Measurements from ENCODE around the gene OR8K3.

The OR8K3 gene

DNA sequence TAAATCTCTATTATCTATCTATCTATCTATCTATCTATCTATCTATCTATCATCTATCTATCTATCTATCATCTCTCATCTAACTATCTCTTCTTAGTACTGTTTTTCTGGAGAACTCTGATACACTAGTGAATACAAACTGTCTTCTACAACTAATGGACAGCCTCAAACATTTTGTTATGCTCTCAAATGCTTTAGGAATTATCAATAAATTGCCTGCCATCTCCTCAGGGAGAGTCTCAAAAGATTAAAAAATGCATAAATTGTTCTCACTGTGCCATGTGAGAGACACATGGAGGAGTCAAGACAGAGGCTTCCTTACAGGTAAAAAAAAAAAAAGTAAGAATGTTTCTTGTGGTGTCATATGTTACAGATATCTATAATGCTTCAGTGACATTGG lies at the start of gene OR8K3:
TSS of gene OR8K3 (plus strand) at position 301 of the 400 bp plus-strand sequence. CDS start 3,163 bp downstream, outside the sequence.
- H3K27ac ChIP-seq = no peak within 1 kb of the TSS
- TF ChIP-seq ZFX (IDR thresholded peaks at IDR 0.05; ENCODE audit: borderline replicate concordance) = no peak
- TF ChIP-seq, protein P1, sequence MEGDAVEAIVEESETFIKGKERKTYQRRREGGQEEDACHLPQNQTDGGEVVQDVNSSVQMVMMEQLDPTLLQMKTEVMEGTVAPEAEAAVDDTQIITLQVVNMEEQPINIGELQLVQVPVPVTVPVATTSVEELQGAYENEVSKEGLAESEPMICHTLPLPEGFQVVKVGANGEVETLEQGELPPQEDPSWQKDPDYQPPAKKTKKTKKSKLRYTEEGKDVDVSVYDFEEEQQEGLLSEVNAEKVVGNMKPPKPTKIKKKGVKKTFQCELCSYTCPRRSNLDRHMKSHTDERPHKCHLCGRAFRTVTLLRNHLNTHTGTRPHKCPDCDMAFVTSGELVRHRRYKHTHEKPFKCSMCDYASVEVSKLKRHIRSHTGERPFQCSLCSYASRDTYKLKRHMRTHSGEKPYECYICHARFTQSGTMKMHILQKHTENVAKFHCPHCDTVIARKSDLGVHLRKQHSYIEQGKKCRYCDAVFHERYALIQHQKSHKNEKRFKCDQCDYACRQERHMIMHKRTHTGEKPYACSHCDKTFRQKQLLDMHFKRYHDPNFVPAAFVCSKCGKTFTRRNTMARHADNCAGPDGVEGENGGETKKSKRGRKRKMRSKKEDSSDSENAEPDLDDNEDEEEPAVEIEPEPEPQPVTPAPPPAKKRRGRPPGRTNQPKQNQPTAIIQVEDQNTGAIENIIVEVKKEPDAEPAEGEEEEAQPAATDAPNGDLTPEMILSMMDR (IDR thresholded peaks at IDR 0.05) = no peak

GRCh38 chr11:56271092-56271491 lies 43.9 kb upstream of the OR8K3 start:
- no peak for TF ChIP-seq ZFX (IDR thresholded peaks at IDR 0.05; ENCODE audit: borderline replicate concordance)
- TF ChIP-seq, protein P1 (IDR thresholded peaks at IDR 0.05) = no peak

DNA sequence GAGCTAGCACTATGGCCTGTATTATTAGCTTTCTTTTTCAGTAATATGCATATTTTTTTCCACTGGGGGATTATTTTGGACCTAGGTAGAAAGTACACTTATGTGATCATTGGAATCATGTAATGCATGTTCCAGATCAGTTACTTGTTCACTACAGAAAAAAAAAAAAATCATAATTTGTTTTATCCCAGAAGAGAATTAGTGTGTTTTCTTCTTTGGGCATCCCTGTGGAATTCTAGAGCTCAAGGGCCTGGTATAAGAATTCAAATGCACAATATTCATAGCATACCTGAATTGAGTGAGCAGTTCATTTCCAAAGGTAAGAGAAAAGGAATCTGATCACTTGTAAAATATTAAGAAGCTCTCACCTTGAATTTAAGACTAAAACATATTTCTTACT lies 41.1 kb upstream of the OR8K3 start, which contains the start of gene OR5T1:
TSS of gene OR5T1 (plus strand) at position 301 of the 400 bp plus-strand sequence. CDS start 1,485 bp downstream, outside the sequence.
- no peak for TF ChIP-seq ZFX (IDR thresholded peaks at IDR 0.05; ENCODE audit: borderline replicate concordance)
- TF ChIP-seq, protein P1 (IDR thresholded peaks at IDR 0.05) = no peak

More at GRCh38 chr11:56271092-56271491, 43.9 kb upstream of the OR8K3 start:
- no peak overlapping the region for H3K27ac ChIP-seq

DNA sequence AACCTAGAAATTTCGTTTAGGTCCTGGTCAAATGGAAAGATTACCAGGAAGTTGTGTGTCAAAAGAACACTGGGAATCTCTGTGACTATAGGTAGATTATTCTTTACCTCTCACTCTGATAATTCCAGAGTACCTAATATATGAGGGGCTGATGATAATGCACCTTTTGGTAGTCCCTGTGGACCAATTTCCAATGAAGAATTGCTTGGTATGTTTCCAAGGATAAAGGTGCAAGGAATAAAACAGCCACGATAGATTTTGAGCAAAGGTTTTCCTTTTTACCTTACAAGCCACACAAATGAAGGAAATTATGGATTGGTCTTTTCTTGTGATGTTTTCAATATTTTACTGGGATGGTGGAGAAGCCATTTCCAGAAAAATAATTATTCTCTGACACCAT lies 22.8 kb upstream of the OR8K3 start, which contains the start of gene OR8H1:
TSS of gene OR8H1 (minus strand) at position 101 of the 400 bp plus-strand sequence. CDS start 1,192 bp downstream, outside the sequence.
- TF ChIP-seq, protein P1 (IDR thresholded peaks at IDR 0.05) = no peak
- TF ChIP-seq ZFX (IDR thresholded peaks at IDR 0.05; ENCODE audit: borderline replicate concordance) = no peak
- no peak within 1 kb of the TSS for H3K27ac ChIP-seq

More for the DNA sequence above, 41.1 kb upstream of the OR8K3 start, which contains the start of gene OR5T1:
- H3K27ac ChIP-seq = no peak within 1 kb of the TSS

DNA sequence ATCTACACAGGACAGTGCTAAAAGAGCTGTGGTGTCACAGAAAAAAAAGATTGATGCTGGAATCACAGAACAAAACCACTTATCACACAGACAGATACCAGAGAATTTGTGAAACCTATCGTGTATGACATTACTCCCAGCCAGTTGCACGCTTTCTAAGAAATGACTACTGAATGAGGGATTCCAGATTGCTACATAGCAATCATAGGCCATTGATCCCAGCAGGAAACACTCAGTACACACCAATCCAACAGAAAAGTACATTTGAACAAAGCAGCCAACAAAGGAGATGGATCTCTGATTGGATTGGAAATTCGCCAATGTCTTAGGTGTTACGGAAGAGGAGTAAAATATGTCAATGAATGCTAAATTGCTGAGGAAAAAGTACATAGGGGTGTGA lies 18.0 kb upstream of the OR8K3 start:
- TF ChIP-seq, protein P1 (IDR thresholded peaks at IDR 0.05) = no peak
- no peak for TF ChIP-seq ZFX (IDR thresholded peaks at IDR 0.05; ENCODE audit: borderline replicate concordance)
- H3K27ac ChIP-seq = no peak overlapping the region

DNA sequence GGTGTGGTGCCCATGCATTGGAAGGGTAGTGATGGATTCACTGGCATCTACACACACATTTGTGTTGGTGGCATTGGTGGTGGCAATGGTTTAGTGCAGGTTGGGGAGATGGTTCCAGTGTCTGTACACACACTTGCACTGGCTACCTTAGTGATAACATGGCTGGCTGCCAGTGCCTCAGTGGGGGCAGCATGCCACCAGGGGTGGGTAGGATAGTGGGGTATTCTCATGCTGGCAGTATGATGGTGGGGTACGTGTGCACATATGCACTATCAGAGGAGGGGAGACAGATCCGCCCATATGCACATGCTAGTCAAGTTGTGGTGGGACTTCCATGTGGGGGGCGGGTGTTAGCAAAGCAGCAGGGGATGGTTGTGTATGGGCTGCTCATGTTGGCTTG lies 7.1 kb upstream of the OR8K3 start:
- TF ChIP-seq, protein P1 (IDR thresholded peaks at IDR 0.05) = no peak
- TF ChIP-seq ZFX (IDR thresholded peaks at IDR 0.05; ENCODE audit: borderline replicate concordance) = no peak
- no peak overlapping the region for H3K27ac ChIP-seq

DNA sequence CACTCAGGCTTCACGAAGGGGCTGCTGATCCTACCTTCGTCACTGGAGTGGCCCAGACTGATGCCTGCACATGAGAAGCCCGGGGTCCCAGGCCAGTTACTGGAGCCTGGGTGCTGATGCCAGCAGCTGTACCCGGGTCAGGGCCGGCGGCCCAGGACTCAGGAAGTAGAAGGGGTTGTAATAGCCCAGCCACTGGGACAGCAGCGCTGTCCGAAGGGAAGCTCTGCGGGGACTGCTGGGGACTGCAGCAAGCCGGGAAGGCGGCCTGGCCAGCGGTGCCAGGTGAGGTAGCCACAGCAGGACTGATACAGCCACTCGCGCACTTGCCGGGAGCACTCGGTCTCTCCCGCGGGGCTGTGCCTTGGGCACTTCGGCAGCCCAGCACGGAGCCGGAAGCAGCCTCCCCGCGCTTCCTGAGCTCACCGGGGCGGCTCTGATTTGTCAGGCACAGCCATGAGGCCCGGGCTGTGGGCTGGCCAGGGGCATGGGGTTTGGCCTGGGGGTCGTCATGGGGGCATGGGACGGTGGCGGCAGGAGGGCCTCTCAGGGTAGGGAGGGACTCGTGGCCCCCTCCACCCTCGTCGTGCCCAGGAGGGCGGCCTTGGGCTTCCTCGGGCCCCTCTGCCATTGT lies 17.0 kb downstream of the OR8K3 start:
- TF ChIP-seq ZFX (IDR thresholded peaks at IDR 0.05; ENCODE audit: borderline replicate concordance) = no peak
- TF ChIP-seq, protein P1 (IDR thresholded peaks at IDR 0.05) = no peak
- no peak overlapping the region for H3K27ac ChIP-seq

Measured in 22Rv1 (cell line).